Type B pancreatic cell (in vitro differentiated cells): ENCODE results near the gene TLE2. TPM values are rescaled to one million over a fixed set of nuclear protein-coding genes. Genes with fewer than 3 reads are reported as not detected.

Experiments used
- DNase-seq: peaks from one replicate; pipeline ENCODE4 v3.0.0; 2021; ENCODE audit warnings: mixed read lengths; ENCODE audit not compliant: unreplicated experiment; ENCODE audit errors: extremely low spot score
- H3K27ac Mint-ChIP-seq: 2 replicates; pipeline ENCODE4 v1.8.0; 2021; ENCODE audit warnings: mild to moderate bottlenecking, mixed read lengths
- H3K27me3 Mint-ChIP-seq: 2 replicates; pipeline ENCODE4 v1.8.0; 2021; ENCODE audit warnings: mixed read lengths
- H3K36me3 Mint-ChIP-seq: 2 replicates; pipeline ENCODE4 v1.8.0; 2021; ENCODE audit warnings: mixed read lengths
- H3K4me1 Mint-ChIP-seq: one replicate; pipeline ENCODE4 v1.8.0; 2021; ENCODE audit warnings: mixed read lengths; ENCODE audit not compliant: unreplicated experiment
- H3K4me3 Mint-ChIP-seq: 2 replicates; pipeline ENCODE4 v1.8.0; 2021; ENCODE audit warnings: mild to moderate bottlenecking, mixed read lengths
- H3K9me3 Mint-ChIP-seq: 2 replicates; pipeline ENCODE4 v1.8.0; 2021; ENCODE audit warnings: mixed read lengths
- CTCF ChIP-seq: fragments of 200-600 bp; sonication (generic); conservative IDR thresholded peaks from 2 replicates; pipeline ENCODE4 v1.5.0; 2021; ENCODE audit warnings: antibody characterized with exemption, mild to moderate bottlenecking
- total RNA-seq: library from RNA; stranded (reverse); gene quantifications from 2 replicates; pipeline ENCODE4 v1.2.1, GENCODE V29; 2021; ENCODE audit warnings: low replicate concordance

The TLE2 gene
- total RNA-seq, 1 donor from 2014 or later, result 37.7 TPM

DNA sequence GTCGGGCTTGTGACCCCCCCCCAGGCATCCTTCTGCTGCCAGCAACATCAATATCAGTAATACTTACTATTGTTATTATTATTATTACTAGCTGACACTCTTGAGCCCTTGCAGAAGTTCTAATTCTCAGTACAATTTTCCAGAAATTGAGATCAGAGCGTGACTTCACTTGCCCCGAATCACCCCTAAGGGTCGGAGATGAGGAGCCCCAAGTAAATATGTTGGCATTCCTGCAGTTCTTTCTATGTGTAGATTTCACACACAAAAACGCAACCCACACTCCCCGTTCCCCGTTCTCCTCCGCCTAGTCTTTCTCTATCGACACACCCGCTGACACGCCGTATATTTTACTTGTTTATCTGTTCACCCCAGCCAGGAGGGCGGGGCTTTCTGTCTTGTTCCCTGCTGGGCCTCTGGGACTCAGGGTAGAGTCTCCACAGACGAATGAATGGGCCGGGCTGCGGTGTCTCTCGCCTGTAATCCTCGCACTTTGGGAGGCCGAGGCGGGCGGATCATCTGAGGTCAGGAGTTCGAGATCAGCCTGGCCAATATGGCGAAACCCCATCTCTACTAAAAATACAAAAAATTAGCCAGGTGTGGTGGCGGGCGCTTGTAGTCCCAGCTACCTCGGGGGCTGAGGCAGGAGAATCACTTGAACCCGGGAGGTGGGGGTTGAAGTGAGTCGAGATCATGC, 18.6 kb upstream of the TLE2 start:
- Mint-ChIP-seq H3K4me1 (peaks cover 21% of the 10 kb centered on the region), H3K27ac (peak overlapping the region; percentile 94), H3K4me3 (peak overlapping the region; percentile 92), H3K27me3 (no peaks in the 10 kb centered on the region), H3K9me3 (no peaks in the 10 kb centered on the region), H3K36me3 (no peaks in the 10 kb centered on the region)
- TF ChIP-seq CTCF, result no peak
- DNase-seq, result no peak

GRCh38 chr19:3046698-3047495, 17.8 kb upstream of the TLE2 start:
- no peaks in the 10 kb centered on the region for H3K27me3 Mint-ChIP-seq
- no peaks in the 10 kb centered on the region for H3K9me3 Mint-ChIP-seq
- no peaks in the 10 kb centered on the region for H3K36me3 Mint-ChIP-seq
- peak overlapping the region; percentile 94 for H3K27ac Mint-ChIP-seq
- peaks cover 25% of the 10 kb centered on the region for H3K4me1 Mint-ChIP-seq
- no peak for TF ChIP-seq CTCF
- H3K4me3 Mint-ChIP-seq, result peak overlapping the region; percentile 92
- DNase-seq, result no peak

- H3K9me3 Mint-ChIP-seq, result no peaks in the 10 kb centered on the region
- TF ChIP-seq CTCF, result no peak
- peaks cover 29% of the 10 kb centered on the region for H3K4me1 Mint-ChIP-seq
- H3K4me3 Mint-ChIP-seq, result peak overlapping the region; percentile 20
- DNase-seq, result no peak
- H3K27ac Mint-ChIP-seq, result no peak overlapping the region
- H3K27me3 Mint-ChIP-seq, result no peaks in the 10 kb centered on the region
- no peaks in the 10 kb centered on the region for H3K36me3 Mint-ChIP-seq
These were observed 17.0 kb upstream of the TLE2 start for GRCh38 chr19:3045885-3046697.

GRCh38 chr19:3045191-3045590, 16.1 kb upstream of the TLE2 start:
- DNase-seq, result no peak
- Mint-ChIP-seq H3K27ac (no peak overlapping the region), H3K27me3 (no peaks in the 10 kb centered on the region), H3K4me1 (peaks cover 33% of the 10 kb centered on the region), H3K4me3 (no peak overlapping the region), H3K9me3 (no peaks in the 10 kb centered on the region), H3K36me3 (no peaks in the 10 kb centered on the region)
- no peak for TF ChIP-seq CTCF

- DNase-seq, result no peak
- H3K27me3 Mint-ChIP-seq, result no peaks in the 10 kb centered on the region
- H3K27ac Mint-ChIP-seq, result no peak overlapping the region
- H3K9me3 Mint-ChIP-seq, result no peaks in the 10 kb centered on the region
- H3K36me3 Mint-ChIP-seq, result no peaks in the 10 kb centered on the region
- no peak for TF ChIP-seq CTCF
- H3K4me1 Mint-ChIP-seq, result peaks cover 36% of the 10 kb centered on the region
- peak overlapping the region; percentile 70 for H3K4me3 Mint-ChIP-seq
These were observed 13.7 kb upstream of the TLE2 start for GRCh38 chr19:3042621-3043267.
